Measurements from ENCODE around the gene REXO4. TPM values are rescaled to one million over a fixed set of nuclear protein-coding genes. Genes with fewer than 3 reads are reported as not detected.

Gene REXO4
- total RNA-seq, 1 donor from 2014 or later, result 22.5 TPM

- H3K36me3 ChIP-seq (ENCODE audit: insufficient read depth, low read length), result peaks cover 34% of the 10 kb centered on the region
- H3K27ac Mint-ChIP-seq (ENCODE audit: unreplicated experiment), result no peak overlapping the region
These were observed 46.5 kb downstream of the REXO4 start for GRCh38 chr9:133371261-133371711.

GRCh38 chr9:133370685-133371084, 47.1 kb downstream of the REXO4 start:
- H3K36me3 Mint-ChIP-seq (ENCODE audit: low read depth, unreplicated experiment), result peaks cover 15% of the 10 kb centered on the region
- peak overlapping the region; percentile 75 for H3K4me3 Mint-ChIP-seq (ENCODE audit: unreplicated experiment)
- TF ChIP-seq EZH2 (IDR thresholded peaks at IDR 0.05; ENCODE audit: insufficient read depth, low read length) (no peak), CTCF (IDR thresholded peaks at IDR 0.05; ENCODE audit: insufficient read depth, low read depth, low read length) (no peak)

More at GRCh38 chr9:133371261-133371711, 46.5 kb downstream of the REXO4 start:
- Histone ChIP-seq H2AFZ (ENCODE audit: low read depth, low read length) (no peak overlapping the region), H3K79me2 (ENCODE audit: insufficient read depth, low read length) (peaks cover 96% of the 10 kb centered on the region), H3K9me3 (ENCODE audit: insufficient read depth, low read depth, low read length) (no peaks in the 10 kb centered on the region), H3K4me2 (ENCODE audit: low read length) (peak overlapping the region; percentile 75), H3K9ac (ENCODE audit: low read length) (peak overlapping the region; percentile 41), H4K20me1 (ENCODE audit: insufficient read depth, low read length) (peaks cover 91% of the 10 kb centered on the region), H3K4me3 (ENCODE audit: insufficient read depth, low read depth, low read length) (no peak overlapping the region), H3K27ac (ENCODE audit: low read depth, low read length) (no peak overlapping the region), H3K27me3 (ENCODE audit: insufficient read depth, low read length) (no peaks in the 10 kb centered on the region), H3K4me1 (ENCODE audit: insufficient read depth, low read length) (peaks cover 41% of the 10 kb centered on the region)
- Mint-ChIP-seq H3K36me3 (ENCODE audit: low read depth, unreplicated experiment) (peaks cover 15% of the 10 kb centered on the region), H3K9me3 (ENCODE audit: unreplicated experiment) (no peaks in the 10 kb centered on the region), H3K27me3 (ENCODE audit: low read depth, unreplicated experiment) (no peaks in the 10 kb centered on the region), H3K4me3 (ENCODE audit: unreplicated experiment) (peak overlapping the region; percentile 75), H3K4me1 (ENCODE audit: low read depth, unreplicated experiment) (peaks cover 48% of the 10 kb centered on the region)
- TF ChIP-seq CTCF (IDR thresholded peaks at IDR 0.05; ENCODE audit: insufficient read depth, low read depth, low read length) (no peak), EZH2 (IDR thresholded peaks at IDR 0.05; ENCODE audit: insufficient read depth, low read length) (no peak)
- DNase-seq (ENCODE audit: low read depth) (peak; percentile 31), FAIRE-seq (no peak)

GRCh38 chr9:133369933-133370332, 47.9 kb downstream of the REXO4 start:
- Histone ChIP-seq H3K79me2 (ENCODE audit: insufficient read depth, low read length) (peaks cover 100% of the 10 kb centered on the region), H3K4me1 (ENCODE audit: insufficient read depth, low read length) (peaks cover 41% of the 10 kb centered on the region), H3K27me3 (ENCODE audit: insufficient read depth, low read length) (no peaks in the 10 kb centered on the region), H4K20me1 (ENCODE audit: insufficient read depth, low read length) (peaks cover 100% of the 10 kb centered on the region), H3K4me2 (ENCODE audit: low read length) (no peak overlapping the region), H3K36me3 (ENCODE audit: insufficient read depth, low read length) (peaks cover 44% of the 10 kb centered on the region), H3K4me3 (ENCODE audit: insufficient read depth, low read depth, low read length) (no peak overlapping the region), H3K9me3 (ENCODE audit: insufficient read depth, low read depth, low read length) (no peaks in the 10 kb centered on the region), H3K9ac (ENCODE audit: low read length) (no peak overlapping the region), H3K27ac (ENCODE audit: low read depth, low read length) (no peak overlapping the region), H2AFZ (ENCODE audit: low read depth, low read length) (no peak overlapping the region)
- H3K4me1 Mint-ChIP-seq (ENCODE audit: low read depth, unreplicated experiment), result peaks cover 51% of the 10 kb centered on the region
- TF ChIP-seq CTCF (IDR thresholded peaks at IDR 0.05; ENCODE audit: insufficient read depth, low read depth, low read length) (no peak), EZH2 (IDR thresholded peaks at IDR 0.05; ENCODE audit: insufficient read depth, low read length) (no peak)
- no peak for FAIRE-seq
- H3K36me3 Mint-ChIP-seq (ENCODE audit: low read depth, unreplicated experiment), result peaks cover 17% of the 10 kb centered on the region
- no peaks in the 10 kb centered on the region for H3K27me3 Mint-ChIP-seq (ENCODE audit: low read depth, unreplicated experiment)
- H3K9me3 Mint-ChIP-seq (ENCODE audit: unreplicated experiment), result no peaks in the 10 kb centered on the region
- peak overlapping the region; percentile 17 for H3K4me3 Mint-ChIP-seq (ENCODE audit: unreplicated experiment)
- H3K27ac Mint-ChIP-seq (ENCODE audit: unreplicated experiment), result no peak overlapping the region
- no peak for DNase-seq (ENCODE audit: low read depth)

More at GRCh38 chr9:133370685-133371084, 47.1 kb downstream of the REXO4 start:
- H3K79me2 ChIP-seq (ENCODE audit: insufficient read depth, low read length), result peaks cover 100% of the 10 kb centered on the region
- peaks cover 40% of the 10 kb centered on the region for H3K36me3 ChIP-seq (ENCODE audit: insufficient read depth, low read length)
- no peak overlapping the region for H3K4me3 ChIP-seq (ENCODE audit: insufficient read depth, low read depth, low read length)
- Mint-ChIP-seq H3K27me3 (ENCODE audit: low read depth, unreplicated experiment) (no peaks in the 10 kb centered on the region), H3K27ac (ENCODE audit: unreplicated experiment) (no peak overlapping the region), H3K4me1 (ENCODE audit: low read depth, unreplicated experiment) (peaks cover 48% of the 10 kb centered on the region), H3K9me3 (ENCODE audit: unreplicated experiment) (no peaks in the 10 kb centered on the region)
- H2AFZ ChIP-seq (ENCODE audit: low read depth, low read length), result no peak overlapping the region
- FAIRE-seq, result no peak
- peaks cover 41% of the 10 kb centered on the region for H3K4me1 ChIP-seq (ENCODE audit: insufficient read depth, low read length)
- no peak overlapping the region for H3K27ac ChIP-seq (ENCODE audit: low read depth, low read length)
- H4K20me1 ChIP-seq (ENCODE audit: insufficient read depth, low read length), result peaks cover 97% of the 10 kb centered on the region
- no peaks in the 10 kb centered on the region for H3K27me3 ChIP-seq (ENCODE audit: insufficient read depth, low read length)
- no peaks in the 10 kb centered on the region for H3K9me3 ChIP-seq (ENCODE audit: insufficient read depth, low read depth, low read length)
- peak overlapping the region; percentile 41 for H3K9ac ChIP-seq (ENCODE audit: low read length)
- H3K4me2 ChIP-seq (ENCODE audit: low read length), result peak overlapping the region; percentile 75
- DNase-seq (ENCODE audit: low read depth), result no peak

Measured in astrocyte (in vitro differentiated cells and primary cell).